Gastrocnemius medialis (tissue), 4 donors: Measurements from ENCODE around the gene CFAP54.

Experiments used
- POLR2A ChIP-seq, 2 donors: fragments of 450-650 bp; IDR thresholded peaks; one replicate each; pipeline ENCODE4 v1.6.1; 2017; ENCODE audit warnings: antibody characterized with exemption in 2 of 2, mild to moderate bottlenecking in 2 of 2, moderate library complexity in 2 of 2
- TF ChIP-seq, protein P1 (sequence below), 5 experiments: fragments of 450-650 bp in 3 of 5; fragments of 200-600 bp in 2 of 5; sonication (generic) in 2 of 5; IDR thresholded peaks in 4 of 5; conservative IDR thresholded peaks in 1 of 5; 1 replicate in 4 of 5; 2 replicates in 1 of 5; pipeline ENCODE4 v1.5.1; 2016 to 2019; ENCODE audit warnings: antibody characterized with exemption in 5 of 5, mild to moderate bottlenecking in 3 of 5, moderate library complexity in 3 of 5

- TF ChIP-seq, protein P1, sequence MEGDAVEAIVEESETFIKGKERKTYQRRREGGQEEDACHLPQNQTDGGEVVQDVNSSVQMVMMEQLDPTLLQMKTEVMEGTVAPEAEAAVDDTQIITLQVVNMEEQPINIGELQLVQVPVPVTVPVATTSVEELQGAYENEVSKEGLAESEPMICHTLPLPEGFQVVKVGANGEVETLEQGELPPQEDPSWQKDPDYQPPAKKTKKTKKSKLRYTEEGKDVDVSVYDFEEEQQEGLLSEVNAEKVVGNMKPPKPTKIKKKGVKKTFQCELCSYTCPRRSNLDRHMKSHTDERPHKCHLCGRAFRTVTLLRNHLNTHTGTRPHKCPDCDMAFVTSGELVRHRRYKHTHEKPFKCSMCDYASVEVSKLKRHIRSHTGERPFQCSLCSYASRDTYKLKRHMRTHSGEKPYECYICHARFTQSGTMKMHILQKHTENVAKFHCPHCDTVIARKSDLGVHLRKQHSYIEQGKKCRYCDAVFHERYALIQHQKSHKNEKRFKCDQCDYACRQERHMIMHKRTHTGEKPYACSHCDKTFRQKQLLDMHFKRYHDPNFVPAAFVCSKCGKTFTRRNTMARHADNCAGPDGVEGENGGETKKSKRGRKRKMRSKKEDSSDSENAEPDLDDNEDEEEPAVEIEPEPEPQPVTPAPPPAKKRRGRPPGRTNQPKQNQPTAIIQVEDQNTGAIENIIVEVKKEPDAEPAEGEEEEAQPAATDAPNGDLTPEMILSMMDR (IDR thresholded peaks at IDR 0.05 in 4 of 5, conservative IDR thresholded peaks at IDR 0.05 in 1 of 5), result no peak
- no peak for TF ChIP-seq POLR2A (IDR thresholded peaks at IDR 0.05)
Observed at GRCh38 chr12:96766232-96766631, 276.9 kb downstream of the CFAP54 start.
